SK-N-SH (cell line): ENCODE data around the gene SH3BP4. TPM values are rescaled to one million over a fixed set of nuclear protein-coding genes. Genes with fewer than 3 reads are reported as not detected.

Source experiments
- CTCF ChIA-PET: fragments of 300-600, 350-600 bp; formaldehyde crosslinking; extraction: SDS; loops from one replicate; lab custom pipeline; 2021; lab: Yijun Ruan, JAX
- POLR2A ChIA-PET: fragments of 350-600 bp; sonication (Branson Sonifier 250); formaldehyde crosslinking; extraction: SDS; loops from one replicate; lab custom pipeline; 2020; ENCODE audit warnings: antibody characterized with exemption, inconsistent platforms; lab: Yijun Ruan, JAX
- DNase-seq: peaks from one replicate; pipeline ENCODE4 v3.0.0; 2012
- H2AFZ ChIP-seq: fragments of 200-600 bp; sonication (generic); 2 replicates; pipeline ENCODE4 v1.8.1; 2016; ENCODE audit warnings: antibody characterized with exemption, mild to moderate bottlenecking, low read depth
- H3F3A ChIP-seq: fragments of 200-600 bp; sonication (generic); replicated peaks from 2 replicates; pipeline ENCODE3; 2016; ENCODE audit warnings: antibody characterized with exemption, mild to moderate bottlenecking; ENCODE audit not compliant: insufficient read depth
- H3K27ac ChIP-seq, 2 experiments: fragments of 200-500 bp in 1 of 2; fragments of 200-600 bp in 1 of 2; sonication (Bioruptor generic) in 1 of 2; sonication (generic), shearing (Covaris generic) in 1 of 2; 2 replicates each; pipeline versions ENCODE4 v1.5.1 to v1.6.1; 2014 to 2016; ENCODE audit warnings: low read depth in 2 of 2, inconsistent platforms in 1 of 2, low read length in 1 of 2, mild to moderate bottlenecking in 1 of 2, mixed read lengths in 1 of 2
- H3K27me3 ChIP-seq: fragments of 200-600 bp; sonication (generic), shearing (Covaris generic); 2 replicates; pipeline ENCODE4 v1.6.1; 2016; ENCODE audit warnings: mixed run types; ENCODE audit not compliant: insufficient read depth
- H3K36me3 ChIP-seq, 2 experiments: fragments of 200-500 bp in 1 of 2; fragments of 200-600 bp in 1 of 2; sonication (Bioruptor generic) in 1 of 2; sonication (generic) in 1 of 2; replicated peaks in 1 of 2; 2 replicates each; pipeline versions ENCODE3 to v1.5.1; 2014 to 2016; ENCODE audit warnings: low read length in 1 of 2, mild to moderate bottlenecking in 1 of 2; ENCODE audit not compliant: insufficient read depth in 2 of 2, control insufficient read depth in 1 of 2
- H3K4me1 ChIP-seq, 2 experiments: fragments of 200-500 bp in 1 of 2; fragments of 200-600 bp in 1 of 2; sonication (Bioruptor generic) in 1 of 2; sonication (generic), shearing (Covaris generic) in 1 of 2; 2 replicates each; pipeline versions ENCODE4 v1.5.1 to v1.6.1; 2014 to 2016; ENCODE audit warnings: low read depth in 1 of 2, low read length in 1 of 2, mixed run types in 1 of 2; ENCODE audit not compliant: insufficient read depth in 2 of 2, control insufficient read depth in 1 of 2
- H3K4me2 ChIP-seq: fragments of 200-600 bp; sonication (generic), shearing (Covaris generic); 2 replicates; pipeline ENCODE4 v1.6.1; 2017; ENCODE audit warnings: mixed run types
- H3K4me3 ChIP-seq, 2 experiments: fragments of 200-500 bp in 1 of 2; fragments of 200-600 bp in 1 of 2; sonication (Bioruptor generic) in 1 of 2; sonication (generic), shearing (Covaris generic) in 1 of 2; 2 replicates each; pipeline versions ENCODE4 v1.5.1 to v1.8.1; 2014 to 2016; ENCODE audit warnings: low read depth in 2 of 2, inconsistent platforms in 1 of 2, low read length in 1 of 2, mild to moderate bottlenecking in 1 of 2, mixed read lengths in 1 of 2, moderate library complexity in 1 of 2
- H3K79me2 ChIP-seq: fragments of 200-600 bp; sonication (generic); 2 replicates; pipeline ENCODE4 v1.8.1; 2017; ENCODE audit warnings: mild to moderate bottlenecking; ENCODE audit not compliant: insufficient read depth
- H3K9ac ChIP-seq: fragments of 200-600 bp; sonication (generic); 2 replicates; pipeline ENCODE4 v1.6.1; 2017; ENCODE audit warnings: mixed run types
- H3K9me2 ChIP-seq: fragments of 200-600 bp; sonication (generic); 2 replicates; pipeline ENCODE4 v1.6.1; 2017; ENCODE audit warnings: mixed run types
- H3K9me3 ChIP-seq: fragments of 200-600 bp; sonication (generic); 2 replicates; pipeline ENCODE4 v1.6.1; 2017; ENCODE audit warnings: mixed run types, mild to moderate bottlenecking, moderate library complexity
- H4K20me1 ChIP-seq: fragments of 200-600 bp; sonication (generic); 2 replicates; pipeline ENCODE4 v1.6.1; 2017; ENCODE audit warnings: mild to moderate bottlenecking, mixed run types; ENCODE audit not compliant: insufficient read depth
- ELF1 ChIP-seq: IDR thresholded peaks from 2 replicates; pipeline ENCODE4 v1.4.0; 2012
- EP300 ChIP-seq, 2 experiments: IDR thresholded peaks; 2 replicates each; pipeline versions ENCODE4 v1.4.0 to v1.6.1; 2012; ENCODE audit warnings: borderline replicate concordance in 1 of 2, low read depth in 1 of 2, low read length in 1 of 2
- FOXJ3 ChIP-seq: sonication (generic); formaldehyde crosslinking; IDR thresholded peaks from 2 replicates; pipeline ENCODE4 v1.5.1; 2020; ENCODE audit warnings: mild to moderate bottlenecking, missing genetic modification reagents
- GATA2 ChIP-seq: sonication (generic); formaldehyde crosslinking; IDR thresholded peaks from 2 replicates; pipeline ENCODE4 v1.5.0; 2020; ENCODE audit warnings: mild to moderate bottlenecking, missing genetic modification reagents
- MEF2A ChIP-seq: IDR thresholded peaks from 2 replicates; pipeline ENCODE4 v1.4.0; 2012; ENCODE audit warnings: low read depth, borderline replicate concordance
- NRF1 ChIP-seq: IDR thresholded peaks from 2 replicates; pipeline ENCODE4 v1.6.1; 2012; ENCODE audit warnings: low read depth, mild to moderate bottlenecking, low read length
- POLR2AphosphoS5 ChIP-seq: IDR thresholded peaks from 2 replicates; pipeline ENCODE4 v1.6.1; 2012; ENCODE audit warnings: low read depth, low read length
- RAD21 ChIP-seq: IDR thresholded peaks from 2 replicates; pipeline ENCODE4 v1.6.1; 2012; ENCODE audit warnings: mild to moderate bottlenecking, low read length
- RCOR1 ChIP-seq: fragments of 150-350 bp; IDR thresholded peaks from 2 replicates; pipeline ENCODE4 v1.6.1; 2017; ENCODE audit warnings: antibody characterized with exemption, low read length
- RXRA ChIP-seq: IDR thresholded peaks from 2 replicates; pipeline ENCODE4 v1.4.0; 2012; ENCODE audit warnings: low read depth, mild to moderate bottlenecking, borderline replicate concordance
- TAF1 ChIP-seq: IDR thresholded peaks from 2 replicates; pipeline ENCODE4 v1.6.1; 2012; ENCODE audit warnings: low read depth, mild to moderate bottlenecking, low read length, moderate library complexity, borderline replicate concordance
- TCF12 ChIP-seq: IDR thresholded peaks from 2 replicates; pipeline ENCODE4 v1.4.0; 2012
- TEAD4 ChIP-seq: IDR thresholded peaks from 2 replicates; pipeline ENCODE4 v1.4.0; 2012; ENCODE audit warnings: mild to moderate bottlenecking, borderline replicate concordance; ENCODE audit not compliant: insufficient read depth
- WGBS: methylation state at CpG from one replicate; pipeline ENCODE4 v1.1.6; 2017; ENCODE audit warnings: low lambda C conversion rate; 5-methylcytosine and 5-hydroxymethylcytosine counted together
- polyA plus RNA-seq, 3 experiments: library from polyadenylated mRNA; depleted of rRNA; stranded (reverse); fragments of >200 nt; gene quantifications; 2 replicates each; pipeline ENCODE4 v1.2.3, GENCODE V29; 2012
- TF ChIP-seq, protein P1 (sequence below): fragments of 200-600 bp; sonication (generic); IDR thresholded peaks from 2 replicates; pipeline ENCODE4 v1.6.1; 2017; ENCODE audit warnings: antibody characterized with exemption, mild to moderate bottlenecking, moderate library complexity
- TF ChIP-seq, protein P2 (sequence below): IDR thresholded peaks from 2 replicates; pipeline ENCODE4 v1.6.1; 2012; ENCODE audit warnings: mild to moderate bottlenecking, low read depth, low read length, moderate library complexity
- TF ChIP-seq, protein P3 (sequence below): IDR thresholded peaks from 2 replicates; pipeline ENCODE4 v1.4.0; 2012; ENCODE audit warnings: low read depth, borderline replicate concordance

The SH3BP4 gene
- polyA plus RNA-seq, 1 of the 3 experiments (the other 2 are of a cell fraction): 27.7 TPM

DNA sequence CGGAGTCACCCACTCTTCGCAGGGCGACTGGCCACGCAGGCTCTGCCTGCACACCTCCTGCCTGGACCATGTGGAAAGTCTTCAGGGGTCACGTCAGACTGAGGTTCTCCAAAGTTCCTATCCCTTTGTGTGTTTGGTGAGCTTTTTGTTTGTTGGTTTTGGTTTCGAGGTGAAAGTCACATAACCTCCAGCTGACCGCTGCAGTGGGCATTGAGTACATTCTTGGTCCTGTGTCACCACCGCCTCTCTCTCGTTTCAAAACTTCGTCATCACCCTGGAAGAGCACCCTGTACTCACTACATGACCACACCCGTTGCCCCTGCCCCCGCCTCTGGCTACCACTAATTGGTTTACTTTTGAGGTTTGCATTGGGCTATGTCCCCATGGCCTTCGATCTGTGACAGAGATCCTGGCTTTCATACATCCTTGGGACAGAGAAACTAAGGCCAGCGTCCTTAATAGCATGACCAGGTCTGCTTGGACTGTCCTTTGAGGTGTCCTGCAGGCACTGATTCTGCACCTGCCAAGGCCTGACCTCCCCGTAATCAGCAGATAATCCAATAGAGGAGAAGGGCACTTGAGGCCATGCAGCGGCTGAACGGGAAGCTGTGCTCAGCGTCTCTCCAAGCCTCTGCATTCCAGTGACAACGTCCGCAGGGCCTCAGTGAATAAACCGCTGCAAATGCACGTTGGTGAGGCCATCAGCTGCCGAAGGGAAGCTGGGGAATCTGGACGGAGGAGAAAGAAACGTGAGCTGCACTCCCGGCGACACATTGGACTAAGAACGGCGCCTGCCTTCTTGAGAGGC lies 46.8 kb downstream of the SH3BP4 start:
- Histone ChIP-seq H3K4me2 (no peak overlapping the region), H3K27ac (peak overlapping the region in 1 of 2 experiments; percentile 39; a peak in 1 of 4 replicates), H3K9me3 (no peaks in the 10 kb centered on the region), H4K20me1 (0 out of 2 replicates have a peak, but pooled peaks cover 4% of the 10 kb centered on the region), H2AFZ (no peak overlapping the region), H3F3A (peaks cover 9% of the 10 kb centered on the region), H3K9me2 (no peaks in the 10 kb centered on the region), H3K79me2 (peaks cover 99% of the 10 kb centered on the region), H3K4me1 (peaks cover 13 to 65% of the 10 kb centered on the region in 2 experiments; a peak in 3 of 4 replicates), H3K36me3 (peaks cover 15 to 25% of the 10 kb centered on the region in 2 experiments), H3K27me3 (no peaks in the 10 kb centered on the region), H3K9ac (no peak overlapping the region), H3K4me3 (no peak overlapping the region; a peak in 1 of 4 replicates)
- CTCF ChIA-PET: interaction anchor here (1.4 to 2.4 kb wide), 2 partner anchors 18 to 109 kb away, joined by 4 to 8 read pairs; no protein-coding TSS in a partner anchor
- no peak for TF ChIP-seq POLR2AphosphoS5
- TF ChIP-seq MEF2A: no peak
- TF ChIP-seq EP300 (IDR thresholded peaks at IDR 0.05; ENCODE audit: borderline replicate concordance in 1 of 2, low read depth in 1 of 2, low read length in 1 of 2): peak in 1 of 2 experiments; percentile 47; a peak in 2 of 4 replicates
- TF ChIP-seq FOXJ3 (CRISPR knock-in tag): peak; percentile 29; the same call in 1 of the 2 replicates
- TF ChIP-seq GATA2: peak; percentile 14; the same call in 1 of the 2 replicates
- TF ChIP-seq RCOR1: 0 out of 2 replicates have a peak, but pooled peaks have one; percentile 21
- POLR2A ChIA-PET: interaction anchor here (0.9 kb wide), 1 partner anchor 30 kb away, joined by 3 read pairs; no protein-coding TSS in a partner anchor
- 93% methylated on average over 29 of the region's 29 CpGs for WGBS
- DNase-seq: no peak

DNA sequence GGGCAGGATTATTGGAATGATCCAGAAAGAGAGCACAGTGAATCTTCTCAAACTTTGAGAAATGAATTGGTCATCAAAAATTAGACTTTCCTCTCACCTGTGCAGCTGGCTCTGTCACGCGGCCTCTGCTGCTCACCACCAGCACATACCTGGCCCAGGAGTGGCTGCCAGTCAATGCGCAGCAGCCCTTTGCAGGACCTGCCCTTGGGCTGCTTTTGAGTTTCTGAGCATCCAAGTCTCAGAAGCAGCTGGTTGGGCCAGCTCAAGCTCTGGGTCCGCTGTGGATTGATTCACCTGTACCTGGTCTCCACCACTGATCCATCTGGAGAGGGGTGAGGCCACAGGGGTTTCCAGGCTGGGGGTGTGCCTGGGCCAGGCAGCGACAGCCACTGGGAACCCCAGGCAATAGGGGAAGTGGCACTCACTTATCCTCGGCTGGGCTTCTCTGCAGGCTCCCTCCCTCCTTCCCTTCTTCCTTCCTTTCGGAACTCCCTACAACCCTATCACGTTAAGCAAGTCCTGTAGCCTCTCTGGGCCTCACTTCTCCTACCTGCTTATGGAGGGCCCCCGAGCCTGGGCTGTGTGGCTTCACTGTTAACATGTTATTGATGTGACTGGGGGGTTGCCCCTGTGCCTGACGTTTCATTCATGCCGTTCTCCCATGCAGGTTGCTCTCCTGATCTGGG lies 48.1 kb downstream of the SH3BP4 start:
- no peak overlapping the region for H2AFZ ChIP-seq
- peak overlapping the region in 1 of 2 experiments; percentile 94; a peak in 2 of 4 replicates for H3K27ac ChIP-seq
- H3F3A ChIP-seq: peaks cover 9% of the 10 kb centered on the region
- no peaks in the 10 kb centered on the region for H3K27me3 ChIP-seq
- WGBS: 93% methylated on average over 10 of the region's 11 CpGs
- H3K79me2 ChIP-seq: peaks cover 99% of the 10 kb centered on the region
- H3K36me3 ChIP-seq: peaks cover 15 to 25% of the 10 kb centered on the region in 2 experiments
- CTCF ChIA-PET: interaction anchor here (1.1 to 2.4 kb wide), 3 partner anchors 19 to 107 kb away, joined by 3 to 8 read pairs (median 4); no protein-coding TSS in a partner anchor
- no peaks in the 10 kb centered on the region for H3K9me2 ChIP-seq
- H4K20me1 ChIP-seq: peaks cover 11% of the 10 kb centered on the region
- no peak overlapping the region for H3K4me2 ChIP-seq
- POLR2A ChIA-PET: interaction anchor here (1.1 to 1.2 kb wide), 2 partner anchors 35 to 50 kb away, joined by 3 to 4 read pairs; no protein-coding TSS in a partner anchor
- no peak overlapping the region for H3K4me3 ChIP-seq
- DNase-seq: no peak
- no peak overlapping the region for H3K9ac ChIP-seq
- peaks cover 13 to 58% of the 10 kb centered on the region in 2 experiments; a peak in 3 of 4 replicates for H3K4me1 ChIP-seq
- no peaks in the 10 kb centered on the region for H3K9me3 ChIP-seq
- no peak for TF ChIP-seq RAD21
- TF ChIP-seq EP300 (IDR thresholded peaks at IDR 0.05; ENCODE audit: borderline replicate concordance in 1 of 2, low read depth in 1 of 2, low read length in 1 of 2): no peak
- no peak for TF ChIP-seq ELF1
- no peak for TF ChIP-seq RXRA
- no peak for TF ChIP-seq FOXJ3 (CRISPR knock-in tag)
- TF ChIP-seq TCF12: no peak
- TF ChIP-seq TAF1: no peak
- TF ChIP-seq, protein P1, sequence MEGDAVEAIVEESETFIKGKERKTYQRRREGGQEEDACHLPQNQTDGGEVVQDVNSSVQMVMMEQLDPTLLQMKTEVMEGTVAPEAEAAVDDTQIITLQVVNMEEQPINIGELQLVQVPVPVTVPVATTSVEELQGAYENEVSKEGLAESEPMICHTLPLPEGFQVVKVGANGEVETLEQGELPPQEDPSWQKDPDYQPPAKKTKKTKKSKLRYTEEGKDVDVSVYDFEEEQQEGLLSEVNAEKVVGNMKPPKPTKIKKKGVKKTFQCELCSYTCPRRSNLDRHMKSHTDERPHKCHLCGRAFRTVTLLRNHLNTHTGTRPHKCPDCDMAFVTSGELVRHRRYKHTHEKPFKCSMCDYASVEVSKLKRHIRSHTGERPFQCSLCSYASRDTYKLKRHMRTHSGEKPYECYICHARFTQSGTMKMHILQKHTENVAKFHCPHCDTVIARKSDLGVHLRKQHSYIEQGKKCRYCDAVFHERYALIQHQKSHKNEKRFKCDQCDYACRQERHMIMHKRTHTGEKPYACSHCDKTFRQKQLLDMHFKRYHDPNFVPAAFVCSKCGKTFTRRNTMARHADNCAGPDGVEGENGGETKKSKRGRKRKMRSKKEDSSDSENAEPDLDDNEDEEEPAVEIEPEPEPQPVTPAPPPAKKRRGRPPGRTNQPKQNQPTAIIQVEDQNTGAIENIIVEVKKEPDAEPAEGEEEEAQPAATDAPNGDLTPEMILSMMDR: no peak
- TF ChIP-seq, protein P2, sequence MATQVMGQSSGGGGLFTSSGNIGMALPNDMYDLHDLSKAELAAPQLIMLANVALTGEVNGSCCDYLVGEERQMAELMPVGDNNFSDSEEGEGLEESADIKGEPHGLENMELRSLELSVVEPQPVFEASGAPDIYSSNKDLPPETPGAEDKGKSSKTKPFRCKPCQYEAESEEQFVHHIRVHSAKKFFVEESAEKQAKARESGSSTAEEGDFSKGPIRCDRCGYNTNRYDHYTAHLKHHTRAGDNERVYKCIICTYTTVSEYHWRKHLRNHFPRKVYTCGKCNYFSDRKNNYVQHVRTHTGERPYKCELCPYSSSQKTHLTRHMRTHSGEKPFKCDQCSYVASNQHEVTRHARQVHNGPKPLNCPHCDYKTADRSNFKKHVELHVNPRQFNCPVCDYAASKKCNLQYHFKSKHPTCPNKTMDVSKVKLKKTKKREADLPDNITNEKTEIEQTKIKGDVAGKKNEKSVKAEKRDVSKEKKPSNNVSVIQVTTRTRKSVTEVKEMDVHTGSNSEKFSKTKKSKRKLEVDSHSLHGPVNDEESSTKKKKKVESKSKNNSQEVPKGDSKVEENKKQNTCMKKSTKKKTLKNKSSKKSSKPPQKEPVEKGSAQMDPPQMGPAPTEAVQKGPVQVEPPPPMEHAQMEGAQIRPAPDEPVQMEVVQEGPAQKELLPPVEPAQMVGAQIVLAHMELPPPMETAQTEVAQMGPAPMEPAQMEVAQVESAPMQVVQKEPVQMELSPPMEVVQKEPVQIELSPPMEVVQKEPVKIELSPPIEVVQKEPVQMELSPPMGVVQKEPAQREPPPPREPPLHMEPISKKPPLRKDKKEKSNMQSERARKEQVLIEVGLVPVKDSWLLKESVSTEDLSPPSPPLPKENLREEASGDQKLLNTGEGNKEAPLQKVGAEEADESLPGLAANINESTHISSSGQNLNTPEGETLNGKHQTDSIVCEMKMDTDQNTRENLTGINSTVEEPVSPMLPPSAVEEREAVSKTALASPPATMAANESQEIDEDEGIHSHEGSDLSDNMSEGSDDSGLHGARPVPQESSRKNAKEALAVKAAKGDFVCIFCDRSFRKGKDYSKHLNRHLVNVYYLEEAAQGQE: no peak
- TF ChIP-seq NRF1: no peak
- TF ChIP-seq, protein P3, sequence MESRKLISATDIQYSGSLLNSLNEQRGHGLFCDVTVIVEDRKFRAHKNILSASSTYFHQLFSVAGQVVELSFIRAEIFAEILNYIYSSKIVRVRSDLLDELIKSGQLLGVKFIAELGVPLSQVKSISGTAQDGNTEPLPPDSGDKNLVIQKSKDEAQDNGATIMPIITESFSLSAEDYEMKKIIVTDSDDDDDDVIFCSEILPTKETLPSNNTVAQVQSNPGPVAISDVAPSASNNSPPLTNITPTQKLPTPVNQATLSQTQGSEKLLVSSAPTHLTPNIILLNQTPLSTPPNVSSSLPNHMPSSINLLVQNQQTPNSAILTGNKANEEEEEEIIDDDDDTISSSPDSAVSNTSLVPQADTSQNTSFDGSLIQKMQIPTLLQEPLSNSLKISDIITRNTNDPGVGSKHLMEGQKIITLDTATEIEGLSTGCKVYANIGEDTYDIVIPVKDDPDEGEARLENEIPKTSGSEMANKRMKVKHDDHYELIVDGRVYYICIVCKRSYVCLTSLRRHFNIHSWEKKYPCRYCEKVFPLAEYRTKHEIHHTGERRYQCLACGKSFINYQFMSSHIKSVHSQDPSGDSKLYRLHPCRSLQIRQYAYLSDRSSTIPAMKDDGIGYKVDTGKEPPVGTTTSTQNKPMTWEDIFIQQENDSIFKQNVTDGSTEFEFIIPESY: no peak
- TF ChIP-seq TEAD4: no peak
